Gastrocnemius medialis (tissue), 4 donors: ENCODE results near the gene COL9A3. TPM values are rescaled to one million over a fixed set of nuclear protein-coding genes. Genes with fewer than 3 reads are reported as not detected.
A peak's percentile ranks its signal among the peaks of the same experiment; 100 is the strongest.

Experiments
- ATAC-seq, 2 donors: fragments of 150-250 bp; one replicate each; pipeline ENCODE4 v1.9.1; 2016
- DNase-seq, 2 donors: peaks; one replicate each; pipeline ENCODE4 v3.0.0-alpha.2; 2019
- H3K27ac ChIP-seq, 4 donors: fragments of 200-600 bp; sonication (generic); 1 replicate in 1 of 4; 2 replicates in 3 of 4; pipeline ENCODE4 v1.5.1; 2016 to 2018; ENCODE audit warnings: mild to moderate bottlenecking in 2 of 4, moderate library complexity in 1 of 4
- H3K27me3 ChIP-seq, 3 donors: fragments of 200-600 bp; sonication (generic) in 2 of 3; 1 replicate in 1 of 3; 2 replicates in 2 of 3; pipeline versions ENCODE4 v1.5.1 to v1.6.0; 2016 to 2019; ENCODE audit warnings: mild to moderate bottlenecking in 1 of 3, moderate library complexity in 1 of 3
- H3K36me3 ChIP-seq, 2 donors: fragments of 200-600 bp; sonication (generic) in 1 of 2; one replicate each; pipeline ENCODE4 v1.5.1; 2017 to 2018
- H3K4me1 ChIP-seq, 2 donors: fragments of 200-600 bp; sonication (generic) in 1 of 2; one replicate each; pipeline ENCODE4 v1.5.1; 2016 to 2017; ENCODE audit warnings: mild to moderate bottlenecking in 2 of 2
- H3K4me3 ChIP-seq, 4 donors: fragments of 200-600 bp; sonication (generic) in 3 of 4; 1 replicate in 1 of 4; 2 replicates in 3 of 4; pipeline ENCODE4 v1.5.1; 2016 to 2019; ENCODE audit warnings: mild to moderate bottlenecking in 2 of 4
- H3K9me3 ChIP-seq, 3 donors: fragments of 200-600 bp; sonication (generic) in 2 of 3; 1 replicate in 1 of 3; 2 replicates in 2 of 3; pipeline ENCODE4 v1.5.1; 2016 to 2019
- CTCF ChIP-seq, 5 experiments: fragments of 450-650 bp in 3 of 5; fragments of 200-600 bp in 2 of 5; sonication (generic) in 2 of 5; IDR thresholded peaks in 4 of 5; conservative IDR thresholded peaks in 1 of 5; 1 replicate in 4 of 5; 2 replicates in 1 of 5; pipeline ENCODE4 v1.5.1; 2016 to 2019; ENCODE audit warnings: antibody characterized with exemption in 5 of 5, mild to moderate bottlenecking in 3 of 5, moderate library complexity in 3 of 5
- POLR2A ChIP-seq, 2 donors: fragments of 450-650 bp; IDR thresholded peaks; one replicate each; pipeline ENCODE4 v1.6.1; 2017; ENCODE audit warnings: antibody characterized with exemption in 2 of 2, mild to moderate bottlenecking in 2 of 2, moderate library complexity in 2 of 2
- in situ Hi-C, 4 donors: fragments of 200-750 bp; cut with MboI; loops; one replicate each; pipeline versions ENCODE4 v1.15.0 to v1.8.0; 2017; ENCODE audit warnings: low sequenced_read_pairs in 4 of 4
- intact Hi-C: fragments of 100-400 bp; cut with DNase I; formaldehyde crosslinking; loops from one replicate; pipeline ENCODE4 v1.15.1; 2023; ENCODE audit warnings: low total_unique reads
- total RNA-seq, 4 donors: library from RNA; depleted of rRNA; stranded (reverse); fragments of >200 nt; gene quantifications; one replicate each; pipeline versions ENCODE4 v1.1.0 to v1.2.3, GENCODE V29; 2016

Gene COL9A3
- total RNA-seq, 4 donors from 2014 or later = 0.41 to 4.1 (median 1.6) TPM

GRCh38 chr20:62825333-62825985 lies 8.6 kb downstream of the COL9A3 start:
- in situ Hi-C loops (no loop called here), intact Hi-C loops (no loop called here)
- peaks cover 0 to 6% (median 4%) of the 10 kb centered on the region in 3 donors for H3K27me3 ChIP-seq
- H3K36me3 ChIP-seq = no peaks in the 10 kb centered on the region
- no peak for ATAC-seq
- no peak overlapping the region for H3K27ac ChIP-seq
- peak overlapping the region in 1 of 4 donors; percentile 51 for H3K4me3 ChIP-seq
- DNase-seq = no peak
- no peaks in the 10 kb centered on the region for H3K9me3 ChIP-seq
- TF ChIP-seq POLR2A (IDR thresholded peaks at IDR 0.05) (no peak), CTCF (IDR thresholded peaks at IDR 0.05 in 4 of 5, conservative IDR thresholded peaks at IDR 0.05 in 1 of 5) (no peak)
- H3K4me1 ChIP-seq = peaks cover 0 to 7% of the 10 kb centered on the region in 2 donors

- ATAC-seq (no peak), DNase-seq (no peak)
- peaks cover 0 to 7% of the 10 kb centered on the region in 2 donors for H3K4me1 ChIP-seq
- H3K27ac ChIP-seq = no peak overlapping the region
- H3K36me3 ChIP-seq = no peaks in the 10 kb centered on the region
- intact Hi-C loops (no loop called here), in situ Hi-C loops (no loop called here)
- H3K27me3 ChIP-seq = peaks cover 0 to 6% (median 4%) of the 10 kb centered on the region in 3 donors
- TF ChIP-seq CTCF (IDR thresholded peaks at IDR 0.05 in 4 of 5, conservative IDR thresholded peaks at IDR 0.05 in 1 of 5) (no peak), POLR2A (IDR thresholded peaks at IDR 0.05) (no peak)
- no peak overlapping the region for H3K4me3 ChIP-seq
- H3K9me3 ChIP-seq = no peaks in the 10 kb centered on the region
Measured at GRCh38 chr20:62825986-62826645, 9.3 kb downstream of the COL9A3 start.

GRCh38 chr20:62826646-62827310 lies 9.9 kb downstream of the COL9A3 start:
- Histone ChIP-seq H3K27me3 (peaks cover 0 to 6% (median 4%) of the 10 kb centered on the region in 3 donors), H3K27ac (no peak overlapping the region), H3K4me3 (no peak overlapping the region), H3K9me3 (no peaks in the 10 kb centered on the region), H3K4me1 (peaks cover 0 to 7% of the 10 kb centered on the region in 2 donors), H3K36me3 (no peaks in the 10 kb centered on the region)
- in situ Hi-C loops (no loop called here), intact Hi-C loops (no loop called here)
- DNase-seq (no peak), ATAC-seq (no peak)
- TF ChIP-seq CTCF (IDR thresholded peaks at IDR 0.05 in 4 of 5, conservative IDR thresholded peaks at IDR 0.05 in 1 of 5) (no peak), POLR2A (IDR thresholded peaks at IDR 0.05) (no peak)

- TF ChIP-seq POLR2A (IDR thresholded peaks at IDR 0.05) (no peak), CTCF (IDR thresholded peaks at IDR 0.05 in 4 of 5, conservative IDR thresholded peaks at IDR 0.05 in 1 of 5) (no peak)
- in situ Hi-C loops = no loop called here
Measured at GRCh38 chr20:62827311-62828038, 10.6 kb downstream of the COL9A3 start.

More at GRCh38 chr20:62827311-62828038, 10.6 kb downstream of the COL9A3 start:
- Histone ChIP-seq H3K27ac (no peak overlapping the region), H3K4me1 (peaks cover 0 to 7% of the 10 kb centered on the region in 2 donors), H3K27me3 (peaks cover 0 to 6% (median 4%) of the 10 kb centered on the region in 3 donors), H3K9me3 (no peaks in the 10 kb centered on the region), H3K36me3 (no peaks in the 10 kb centered on the region), H3K4me3 (no peak overlapping the region)
- ATAC-seq = no peak
- DNase-seq = no peak
- intact Hi-C loops = no loop called here
